ENCODE measurements around the gene CAPG. TPM values are rescaled to one million over a fixed set of nuclear protein-coding genes. Genes with fewer than 3 reads are reported as not detected.
"Not testable (repeated sequence)": the region's sequence is repeated elsewhere in the genome, so short reads cannot be mapped to it uniquely, and the experiment has no call there.

CAPG gene
- total and polyA plus RNA-seq, 2 of the 4 experiments (the other 2 are of a cell fraction): 79.9 to 98.3 TPM

GRCh38 chr2:85362653-85363387 is 47.3 kb downstream of the CAPG start:
- H3K14ac ChIP-seq (replicated peaks; ENCODE audit: low read depth, low read length); ATAC-seq (ENCODE audit: low read depth); H4K5ac ChIP-seq (ENCODE audit: low read depth, low read length); intact Hi-C loops (cut with micrococcal nuclease); H3K4me3 ChIP-seq (ENCODE audit: insufficient read depth, low read depth, low read length); H4K91ac ChIP-seq (ENCODE audit: insufficient read depth, low read depth, low read length); H2AFZ ChIP-seq (replicated peaks; ENCODE audit: low read length, poor library complexity); H2BK20ac ChIP-seq (ENCODE audit: low read depth, low read length); H3K9me3 ChIP-seq (ENCODE audit: control insufficient read depth, insufficient read depth, low read length); H4K20me1 ChIP-seq (ENCODE audit: insufficient read depth, low read length); H4K8ac ChIP-seq (ENCODE audit: low read depth in 2 of 2, low read length in 2 of 2); H3K4me2 ChIP-seq (ENCODE audit: low read depth, low read length); H2AK5ac ChIP-seq (ENCODE audit: low read depth, low read length); DNase-seq; H3K23ac ChIP-seq (ENCODE audit: low read depth, low read length); in situ Hi-C loops (cut with MboI; ENCODE audit: low sequenced_read_pairs); H3K4ac ChIP-seq (ENCODE audit: low read depth, low read length); H3K9me1 ChIP-seq (ENCODE audit: insufficient read depth, low read length); H3K4me1 ChIP-seq (ENCODE audit: control insufficient read depth, insufficient read depth, low read length); H2BK120ac ChIP-seq (ENCODE audit: low read depth, low read length); H3K27me3 ChIP-seq (ENCODE audit: control insufficient read depth, insufficient read depth, low read length); H3K27ac ChIP-seq (ENCODE audit: insufficient read depth, low read length); H3K56ac ChIP-seq (ENCODE audit: extremely low read depth, insufficient read depth, low read length); H2BK5ac ChIP-seq (ENCODE audit: low read depth, low read length, poor library complexity, severe bottlenecking); H2BK15ac ChIP-seq (ENCODE audit: low read depth, low read length); H2AK9ac ChIP-seq (replicated peaks; ENCODE audit: low read depth, low read length, poor library complexity); POLR2A ChIA-PET (ENCODE audit: unreplicated experiment); dilution Hi-C loops (cut with HindIII; ENCODE audit: low sequenced_read_pairs, unreplicated experiment); CTCF ChIA-PET; H3K9ac ChIP-seq (ENCODE audit: low read depth, low read length); H3K18ac ChIP-seq (ENCODE audit: low read depth, low read length); BruUV-seq (replicated peaks): not testable (repeated sequence)
- peaks cover 14% of the 10 kb centered on the region for H3K36me3 ChIP-seq (ENCODE audit: control insufficient read depth, insufficient read depth, low read length)
- WGBS, 2 experiments (ENCODE audit: extremely low coverage in 2 of 2, insufficient read length in 1 of 2): no CpG with 5 or more reads among the region's 5 CpGs
- H3K79me1 ChIP-seq (ENCODE audit: low read depth in 1 of 2, low read length in 2 of 2): peaks cover 7 to 11% of the 10 kb centered on the region in 2 experiments; a peak in 2 of 4 replicates

All from IMR-90 (cell line).